GM18873 (cell line): ENCODE measurements around the gene GRIN1.
"Not testable (repeated sequence)": the region's sequence is repeated elsewhere in the genome, so short reads cannot be mapped to it uniquely, and the experiment has no call there.

Experiments
- ATAC-seq: cut with Tn5 transposase; IDR thresholded peaks from one replicate; pipeline ENCODE4 v1.9.1; 2021; ENCODE audit warnings: mild to moderate bottlenecking, moderate library complexity, moderate number of reproducible peaks; ENCODE audit not compliant: unreplicated experiment, low FRiP score

Gene GRIN1

DNA sequence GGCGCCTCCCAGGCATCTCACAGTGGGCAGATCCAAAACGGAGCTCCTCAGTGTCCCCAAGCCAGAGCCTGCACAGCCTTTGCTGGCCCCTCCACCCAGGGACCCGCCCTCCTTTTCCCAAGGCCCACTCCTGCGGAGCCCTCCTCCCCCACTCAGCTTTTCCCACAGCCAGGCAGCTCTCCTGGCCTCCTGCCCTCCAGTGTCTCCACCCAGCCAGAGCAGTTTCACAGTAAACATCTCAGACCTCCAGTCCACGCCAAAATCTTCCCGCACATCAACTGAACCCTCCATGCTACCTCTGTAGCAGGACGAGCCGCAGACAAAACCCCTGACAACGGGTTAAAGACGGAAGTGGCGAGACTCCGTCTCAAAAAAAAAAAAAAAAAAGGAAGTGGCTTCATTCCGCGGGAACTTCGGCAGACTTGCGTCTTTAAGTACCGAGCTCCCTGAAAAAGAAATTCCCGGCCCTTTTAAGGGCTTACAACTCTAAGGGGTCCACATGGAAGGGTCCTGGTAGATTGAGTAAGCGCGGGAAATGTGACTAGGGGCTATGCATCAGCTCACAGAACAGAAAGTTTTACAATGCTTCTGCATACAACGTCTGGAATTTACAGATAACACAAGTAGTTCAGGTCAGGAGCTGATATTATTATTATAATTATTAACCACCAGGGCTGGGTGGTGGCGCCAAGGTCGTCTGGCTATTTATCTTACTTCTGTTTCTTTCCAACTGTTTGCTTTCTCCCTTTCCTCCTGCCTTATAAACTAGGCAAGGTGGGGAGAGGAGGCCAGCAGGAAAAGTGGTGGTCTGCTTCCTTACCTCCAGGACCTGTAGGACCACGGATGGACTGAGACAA is 11.4 kb upstream of the GRIN1 start:
- ATAC-seq = no peak

DNA sequence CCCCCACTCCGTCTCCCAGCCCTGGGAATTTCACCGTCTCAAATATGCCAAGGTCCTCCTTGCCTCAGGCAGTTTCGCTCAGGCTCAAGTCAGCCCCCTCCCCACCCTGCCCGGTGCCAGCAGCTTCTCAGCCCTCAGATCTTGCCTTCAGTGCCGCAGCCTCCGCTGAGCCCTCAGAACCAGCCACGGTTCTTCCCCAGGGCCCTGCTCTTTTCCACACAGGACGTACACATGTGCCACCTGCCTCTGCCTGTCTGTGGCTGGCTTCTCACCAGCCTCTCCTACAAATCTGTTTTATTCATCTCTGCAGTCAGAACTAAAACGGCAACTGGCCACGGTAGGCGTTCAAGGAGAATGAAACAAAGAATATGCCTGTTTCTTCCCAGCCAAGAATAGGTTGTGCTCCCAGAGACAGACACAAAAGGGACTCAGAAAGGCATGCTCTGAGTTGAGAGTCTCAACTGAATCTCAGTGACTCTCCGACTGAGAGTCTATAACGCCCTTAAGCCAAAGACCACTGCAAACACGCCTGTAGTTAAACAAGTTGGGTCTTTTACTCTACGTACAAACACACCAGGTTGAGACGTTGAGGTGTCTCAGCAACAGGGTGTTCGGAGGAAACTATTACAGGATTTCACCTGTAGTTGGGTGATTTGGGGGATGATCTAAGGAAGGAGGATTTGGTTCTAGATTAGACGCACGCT is 10.6 kb upstream of the GRIN1 start:
- ATAC-seq = no peak

DNA sequence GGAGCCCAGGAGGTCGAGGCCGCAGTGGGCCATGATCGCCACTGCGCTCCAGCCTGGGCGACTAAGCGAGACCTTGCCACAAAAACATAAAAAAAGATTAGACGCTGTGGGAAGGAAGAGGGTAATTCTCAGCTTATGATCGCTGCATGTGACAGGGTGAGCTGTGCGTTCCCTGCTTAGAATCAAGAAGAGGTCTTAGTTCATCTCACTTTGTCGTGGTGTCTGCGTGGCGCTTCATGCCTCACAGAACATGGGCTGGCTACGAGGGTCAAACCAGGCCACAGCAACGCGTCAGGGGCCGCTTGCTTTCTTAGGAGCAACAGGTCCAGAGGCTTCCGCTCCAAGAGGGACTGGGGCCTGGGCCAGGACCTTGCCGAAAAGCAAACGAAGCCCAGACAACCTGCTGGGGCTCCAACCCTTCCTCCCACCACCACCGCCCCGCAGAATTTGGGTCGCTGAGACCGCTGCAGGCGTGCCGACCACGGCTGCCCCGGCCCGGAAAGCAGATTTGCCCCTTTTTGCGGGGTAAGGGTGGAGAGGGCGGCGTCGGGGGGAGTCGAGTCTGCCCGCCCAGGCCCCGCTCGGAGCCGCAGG is 10.0 kb upstream of the GRIN1 start:
- ATAC-seq = peak; percentile 21

DNA sequence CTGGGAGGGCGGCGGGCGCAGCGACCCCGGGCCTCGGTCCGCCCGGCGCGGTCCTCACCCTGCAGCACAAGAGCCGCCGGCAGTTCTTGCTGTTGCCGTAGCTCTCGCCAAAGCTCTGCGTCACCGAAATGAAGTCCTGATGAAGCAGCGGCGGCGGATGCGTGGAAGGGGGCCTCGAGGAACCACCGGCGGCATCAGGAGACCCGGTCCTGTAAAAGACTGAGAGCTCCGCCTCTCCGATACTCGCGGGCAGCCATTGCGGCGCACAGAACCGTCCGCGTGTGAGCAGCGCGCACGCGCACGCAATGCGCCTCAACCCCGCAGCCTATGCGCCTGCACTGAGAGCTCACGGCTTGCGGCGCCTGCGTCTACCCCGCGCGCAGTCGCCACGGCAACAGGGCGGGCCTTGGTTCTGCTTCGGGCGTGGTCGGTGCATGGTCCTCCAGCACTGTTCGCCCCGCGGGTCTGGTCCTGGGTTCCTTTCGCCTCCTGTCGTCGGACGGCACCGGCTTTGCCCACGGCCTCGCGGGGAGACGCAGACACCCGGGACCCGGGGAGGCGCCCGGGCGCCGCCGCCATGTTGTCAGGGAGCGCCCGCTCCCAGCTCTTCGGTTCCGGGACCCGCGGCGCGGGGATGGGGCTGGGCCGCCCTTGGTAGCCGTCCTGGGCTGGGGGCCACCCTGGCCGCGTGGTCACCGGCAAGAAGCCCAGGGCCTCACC is 9.3 kb upstream of the GRIN1 start:
- peak; percentile 72 for ATAC-seq

DNA sequence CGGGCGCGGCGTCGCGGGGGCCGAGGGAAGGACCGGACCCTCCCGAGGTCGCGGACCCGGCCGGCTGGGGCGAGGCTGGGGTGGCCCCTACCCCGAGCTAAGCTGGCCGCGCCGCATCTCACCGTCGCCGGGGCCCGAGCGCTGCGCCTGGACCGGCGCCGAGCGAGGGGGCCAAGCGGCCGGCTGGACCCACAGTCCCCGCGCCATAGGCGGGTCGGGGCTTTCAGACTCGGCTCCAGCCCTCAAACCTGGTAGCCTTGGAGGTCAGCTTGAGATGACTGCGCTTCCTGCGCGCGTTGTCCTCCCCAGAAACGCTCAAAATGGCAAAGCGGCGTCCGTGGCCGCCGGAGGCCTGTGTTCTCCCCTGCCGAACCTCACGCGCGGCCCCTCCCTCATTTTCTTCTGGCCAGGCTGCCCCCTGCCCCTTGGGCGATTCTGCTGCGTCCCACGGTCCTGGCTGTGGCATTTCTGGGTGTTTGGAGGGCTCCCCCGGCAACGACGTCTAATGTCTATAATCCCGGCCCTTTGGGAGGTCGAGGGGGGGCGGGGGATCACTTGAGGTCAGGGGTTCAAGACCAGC is 8.7 kb upstream of the GRIN1 start:
- peak; percentile 4 for ATAC-seq

DNA sequence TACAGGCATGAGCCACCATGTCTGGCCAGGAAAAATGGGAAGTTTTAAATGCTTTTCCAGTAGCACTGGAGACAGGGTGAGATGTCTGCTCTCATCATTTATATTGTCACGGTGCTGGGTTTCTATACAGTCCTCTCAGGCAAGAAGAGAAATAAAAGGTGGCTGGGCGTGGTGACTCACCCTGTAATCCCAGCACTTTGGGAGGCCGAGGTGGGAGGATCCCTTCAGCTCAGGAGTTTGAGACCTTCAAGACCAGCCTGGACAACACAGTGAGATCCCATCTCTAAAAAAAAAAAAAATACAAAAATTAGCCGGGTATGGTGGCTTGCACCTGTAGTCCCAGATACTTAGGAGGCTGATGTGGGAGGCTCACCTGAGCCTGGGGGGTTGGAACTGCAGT is 4.8 kb upstream of the GRIN1 start:
- ATAC-seq = no peak

DNA sequence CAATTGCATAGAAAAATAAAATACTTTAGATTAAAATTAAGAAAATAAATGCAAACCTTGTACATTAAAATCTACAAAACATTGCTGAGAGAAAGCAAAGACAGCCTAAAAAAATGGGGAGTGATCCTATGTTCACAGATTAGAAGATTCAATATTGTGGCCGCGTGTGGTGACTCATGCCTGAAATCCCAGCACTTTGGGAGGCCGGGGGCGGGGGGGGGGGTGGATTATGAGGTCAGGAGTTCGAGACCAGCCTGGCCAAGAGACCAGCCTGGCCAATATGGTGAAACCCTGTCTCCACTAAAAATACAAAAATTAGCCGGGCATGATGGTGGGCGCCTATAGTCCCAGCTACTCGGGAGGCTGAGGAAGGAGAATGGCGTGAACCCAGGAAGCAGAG is 3.8 kb upstream of the GRIN1 start:
- ATAC-seq = not testable (repeated sequence)

DNA sequence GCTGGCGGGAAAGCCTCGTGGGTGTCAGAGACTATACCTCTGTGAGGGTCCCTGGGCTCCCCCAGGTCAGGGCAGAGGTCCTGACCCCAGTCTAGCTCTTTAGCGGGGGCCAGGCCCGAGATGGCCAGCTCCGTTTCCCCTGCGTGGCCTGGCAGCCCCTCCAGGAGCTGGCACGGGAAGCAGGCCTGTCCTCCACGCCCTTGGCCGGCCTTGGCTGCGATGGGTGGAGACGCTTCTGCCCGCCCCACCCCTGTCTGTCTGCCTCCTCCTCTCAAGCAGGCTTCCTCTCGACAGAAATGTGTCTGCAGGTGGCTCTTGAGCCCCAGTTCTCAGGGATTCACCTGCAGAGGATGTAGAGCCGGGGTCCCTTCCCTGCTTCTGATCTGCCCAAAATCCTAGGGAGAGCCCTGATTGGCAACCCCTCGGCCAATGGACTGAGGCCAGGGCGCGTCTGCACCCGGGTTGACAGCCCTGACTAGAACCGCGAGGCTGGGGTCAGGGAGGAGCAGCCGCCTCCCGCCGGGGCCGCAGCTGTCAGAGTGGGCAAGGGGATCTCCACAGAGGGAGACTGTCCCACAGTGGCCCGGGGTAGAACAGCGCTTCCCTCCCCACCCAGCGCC is 2.6 kb upstream of the GRIN1 start:
- no peak for ATAC-seq

DNA sequence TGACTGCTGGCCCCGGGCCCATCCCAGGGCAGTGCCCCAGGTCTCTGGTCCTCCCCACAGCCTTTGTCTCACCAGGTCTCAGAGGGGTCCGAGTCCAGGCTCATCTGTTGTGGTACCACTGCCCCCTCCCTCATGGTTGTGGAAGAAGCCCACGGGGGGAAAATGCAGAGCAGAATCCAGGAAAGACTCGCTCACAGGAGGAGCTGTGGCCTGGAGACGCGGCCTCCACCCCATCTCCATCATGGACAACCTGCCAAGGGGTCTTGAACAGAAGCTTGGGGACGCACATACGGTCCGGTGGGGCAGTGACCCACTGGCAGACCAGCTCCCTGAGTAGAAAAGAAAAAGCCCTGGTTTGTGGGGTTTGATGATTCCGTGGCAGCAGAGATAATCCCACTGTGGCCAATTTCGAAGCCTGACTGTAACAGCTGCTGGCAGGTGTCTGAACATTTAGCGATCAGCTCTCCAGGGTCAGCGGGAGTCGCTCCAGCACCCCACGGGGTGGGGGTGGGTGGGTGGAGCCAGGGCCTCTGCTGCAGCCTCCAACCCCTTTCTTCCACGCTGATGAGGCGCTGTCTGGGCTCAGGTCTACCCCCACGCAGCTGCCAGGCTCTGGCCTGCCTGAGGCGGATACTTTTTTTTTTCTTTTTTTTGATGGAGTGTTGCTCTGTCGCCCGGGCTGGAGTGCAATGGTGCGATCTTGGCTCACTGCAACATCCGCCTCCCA is 1.9 kb upstream of the GRIN1 start:
- no peak for ATAC-seq

DNA sequence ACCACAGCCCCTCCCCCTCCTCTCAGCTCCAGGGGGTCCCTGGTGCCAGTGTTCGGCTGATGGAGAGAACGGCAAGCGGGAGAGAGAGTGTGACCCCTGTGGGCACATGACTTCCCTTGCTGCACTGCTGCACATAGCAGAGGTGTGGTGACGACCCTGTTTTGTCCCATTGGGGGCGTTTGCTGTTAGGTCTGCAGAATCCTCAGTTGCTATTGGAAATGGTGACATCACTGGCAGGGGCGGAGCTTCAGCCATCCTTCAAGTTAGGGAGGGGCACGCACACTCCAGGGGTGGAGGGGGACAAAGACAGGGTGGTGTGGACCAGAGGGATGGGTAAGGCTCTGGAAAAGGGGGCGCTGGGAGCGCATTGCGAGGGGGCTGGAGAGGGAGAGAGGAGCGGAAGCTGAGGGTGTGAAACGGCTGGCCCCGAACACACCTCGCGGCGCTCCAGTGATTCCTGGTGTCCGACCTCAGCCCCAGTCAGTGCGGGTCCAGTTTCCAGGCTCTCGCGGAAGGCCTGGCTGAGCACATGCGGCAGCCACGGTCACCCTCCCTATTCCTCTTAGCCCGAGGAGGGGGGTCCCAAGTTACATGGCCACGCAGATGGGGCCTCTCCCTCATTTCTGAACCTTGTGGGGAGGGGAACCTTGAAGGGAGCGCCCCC is 764 bp upstream of the GRIN1 start:
- no peak for ATAC-seq

DNA sequence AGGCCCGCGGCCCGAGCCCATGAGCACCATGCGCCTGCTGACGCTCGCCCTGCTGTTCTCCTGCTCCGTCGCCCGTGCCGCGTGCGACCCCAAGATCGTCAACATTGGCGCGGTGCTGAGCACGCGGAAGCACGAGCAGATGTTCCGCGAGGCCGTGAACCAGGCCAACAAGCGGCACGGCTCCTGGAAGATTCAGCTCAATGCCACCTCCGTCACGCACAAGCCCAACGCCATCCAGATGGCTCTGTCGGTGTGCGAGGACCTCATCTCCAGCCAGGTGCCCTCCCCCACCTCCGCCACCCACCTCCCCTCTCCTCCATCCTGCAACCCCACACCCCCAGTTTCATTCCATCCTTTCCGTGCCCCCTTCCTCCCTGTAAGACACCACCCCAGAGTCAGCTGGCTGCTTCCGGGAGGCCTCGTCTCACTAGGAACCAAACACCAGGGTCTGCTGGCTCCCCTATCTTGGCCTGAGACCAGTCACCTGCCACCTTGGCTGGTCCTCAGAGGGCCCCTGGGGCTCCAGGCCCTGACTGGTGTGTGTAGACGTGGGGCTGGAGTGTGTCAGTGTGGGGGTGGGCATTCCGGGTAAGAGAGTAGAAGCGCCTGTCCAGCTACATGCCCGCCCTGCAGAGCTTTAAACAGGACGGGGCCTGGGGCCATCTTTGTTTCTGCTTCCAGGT is 655 bp downstream of the GRIN1 start:
- ATAC-seq = no peak

DNA sequence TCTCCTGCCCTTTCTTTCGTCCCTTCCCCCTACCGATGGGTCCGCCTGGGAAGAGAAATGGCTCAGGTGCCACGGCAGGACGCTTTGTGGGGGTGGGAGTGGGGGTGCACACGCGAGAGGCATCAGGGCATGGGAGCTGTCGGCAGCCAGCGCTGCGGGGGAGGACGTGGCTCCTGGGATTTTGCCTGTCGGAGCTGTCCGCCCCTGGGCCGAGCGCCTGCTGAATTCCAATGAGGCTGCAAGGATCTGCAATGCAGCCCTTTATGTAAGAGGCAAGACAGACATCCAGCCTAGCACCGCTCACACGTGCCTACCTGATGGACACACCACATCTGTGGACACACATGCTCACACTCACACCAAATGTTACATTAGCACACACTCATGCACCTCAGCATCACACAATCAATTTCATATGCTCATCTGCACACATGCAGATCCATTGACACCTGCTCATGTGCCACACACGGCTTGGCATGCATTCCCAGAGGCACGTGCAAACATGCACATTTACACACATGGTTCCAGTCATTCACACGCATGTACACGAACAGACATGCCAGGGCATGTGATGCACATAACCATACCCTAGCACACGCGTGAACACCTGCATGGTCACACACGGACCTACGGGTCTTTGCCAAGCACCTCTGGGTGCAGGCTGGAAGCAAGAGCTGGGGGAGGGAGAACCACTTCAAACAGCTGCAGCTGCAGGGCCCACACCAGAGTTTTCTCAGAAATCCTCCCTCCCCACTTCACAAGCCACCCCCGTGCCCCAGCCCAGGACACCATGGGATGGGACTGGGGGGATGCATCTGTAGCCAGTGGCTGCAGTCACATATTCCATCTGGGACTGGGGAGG is 1.4 kb downstream of the GRIN1 start:
- no peak for ATAC-seq

DNA sequence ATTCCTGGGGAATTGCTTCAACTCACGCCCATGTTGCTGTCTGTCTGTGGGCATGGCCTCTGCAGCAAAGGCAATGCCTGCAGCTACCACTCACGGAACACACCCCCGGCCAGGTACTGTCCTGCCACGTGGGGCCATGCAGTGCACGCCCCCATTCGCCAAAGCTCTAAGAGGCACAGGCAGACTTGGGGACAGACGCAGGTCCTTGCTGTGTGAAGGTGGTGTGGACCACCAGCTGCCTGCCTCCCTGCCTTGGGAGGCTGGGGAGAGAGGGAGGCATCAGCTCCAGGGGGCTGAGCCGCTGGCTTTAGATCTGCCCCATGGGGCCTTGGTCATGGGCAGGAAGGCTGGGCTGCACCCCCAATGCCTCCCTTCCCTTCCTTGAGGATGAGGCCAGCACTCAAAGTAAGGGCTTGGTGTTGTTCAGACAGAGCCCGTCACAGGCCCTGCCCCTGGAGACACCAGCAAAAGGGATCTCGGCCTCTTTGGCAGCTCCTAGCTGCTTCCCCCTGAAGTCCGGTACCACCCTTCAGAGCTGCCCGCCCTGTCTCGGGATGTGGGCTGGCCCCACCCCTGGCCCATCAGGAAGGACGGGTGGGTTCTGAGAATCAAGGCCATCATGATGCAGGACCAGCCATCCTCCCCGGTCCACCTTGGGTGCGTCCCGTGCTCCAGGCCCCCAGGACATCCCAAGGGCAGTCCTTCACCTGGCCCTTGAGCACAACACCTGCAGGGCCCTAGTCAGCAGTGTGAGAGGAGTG is 2.3 kb downstream of the GRIN1 start:
- ATAC-seq = no peak

DNA sequence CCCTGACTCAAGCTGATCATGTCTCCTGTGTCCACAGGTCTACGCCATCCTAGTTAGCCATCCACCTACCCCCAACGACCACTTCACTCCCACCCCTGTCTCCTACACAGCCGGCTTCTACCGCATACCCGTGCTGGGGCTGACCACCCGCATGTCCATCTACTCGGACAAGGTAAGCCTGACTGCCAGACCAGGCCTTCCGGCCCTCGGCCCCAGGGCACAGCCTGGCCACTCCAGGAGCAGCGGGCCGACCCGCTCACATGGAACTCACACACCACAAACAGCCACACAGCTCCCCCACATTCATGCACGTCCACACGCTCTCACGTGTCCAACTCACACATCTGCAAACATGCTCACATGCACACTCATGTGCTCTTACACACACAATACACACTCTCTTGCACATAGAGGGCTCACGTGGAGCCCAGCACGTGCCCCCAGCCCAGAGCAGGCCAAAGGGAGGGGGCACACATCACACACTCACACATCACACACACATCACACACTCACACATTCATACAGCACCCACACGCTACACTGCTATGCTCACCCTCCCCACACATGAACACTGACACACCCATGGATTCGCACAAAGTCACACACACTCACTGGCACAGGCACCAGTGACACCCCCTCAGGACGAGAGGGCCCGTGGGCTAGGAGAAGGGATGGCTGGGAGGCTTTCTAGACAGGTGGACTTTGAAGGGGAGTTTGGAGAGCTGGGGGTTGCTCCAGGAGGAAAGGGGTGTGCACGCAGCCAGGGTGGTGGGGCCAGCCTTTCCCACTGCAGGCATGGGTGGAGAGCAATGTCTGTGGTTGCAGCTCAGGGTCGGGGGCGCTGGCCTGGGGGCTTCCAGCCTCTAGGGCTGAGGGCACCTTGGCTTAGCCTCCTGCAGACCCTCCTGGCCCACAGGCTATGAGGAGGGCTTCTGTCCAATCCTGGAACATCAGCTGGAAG is 3.3 kb downstream of the GRIN1 start:
- no peak for ATAC-seq

DNA sequence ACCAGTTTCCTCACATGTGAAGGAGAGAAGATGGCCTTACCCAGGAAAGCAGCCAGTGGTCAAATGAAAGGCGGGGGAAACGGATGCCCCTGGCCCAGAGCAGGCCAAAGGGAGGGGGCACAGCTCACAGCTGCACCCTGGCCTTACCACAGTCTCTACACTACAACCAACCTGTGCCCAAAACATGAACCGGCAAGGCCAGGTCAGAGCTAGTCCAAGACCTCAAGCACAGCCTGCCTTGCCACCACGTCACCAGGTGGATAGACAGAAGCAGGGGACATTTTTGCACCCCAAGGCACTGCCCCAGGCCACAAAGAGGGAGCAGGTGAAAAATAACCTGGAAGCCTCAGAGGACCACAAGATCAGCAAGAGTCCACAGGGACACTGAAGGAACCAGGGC is 4.5 kb downstream of the GRIN1 start:
- ATAC-seq = no peak
